ENCODE data around the gene SLPI.

SLPI gene

DNA sequence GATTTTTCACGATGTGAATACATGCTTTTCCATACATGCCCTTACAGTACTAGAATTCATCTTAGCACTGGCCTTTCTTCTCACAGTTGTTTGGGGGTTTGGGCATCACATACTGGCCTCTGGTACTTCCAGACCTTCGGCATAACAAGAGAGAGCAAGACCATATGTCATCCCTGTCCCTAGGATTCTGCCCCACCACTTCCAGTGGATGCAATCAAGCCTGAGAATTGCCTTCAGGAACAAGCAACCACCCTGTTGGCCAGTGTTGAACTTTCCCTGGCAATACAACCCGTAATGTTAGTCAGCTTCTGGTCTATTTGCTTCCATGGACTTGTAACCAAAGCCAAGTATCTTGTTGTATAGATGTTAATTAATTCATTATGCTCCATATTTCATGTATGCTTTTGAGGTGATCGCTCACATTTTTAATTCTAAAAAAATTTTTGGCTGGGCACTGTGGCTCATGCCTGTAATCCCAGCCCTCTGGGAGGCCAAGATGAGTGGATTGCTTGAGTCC is 15.4 kb upstream of the SLPI start:
- no peak for DNase-seq

DNA sequence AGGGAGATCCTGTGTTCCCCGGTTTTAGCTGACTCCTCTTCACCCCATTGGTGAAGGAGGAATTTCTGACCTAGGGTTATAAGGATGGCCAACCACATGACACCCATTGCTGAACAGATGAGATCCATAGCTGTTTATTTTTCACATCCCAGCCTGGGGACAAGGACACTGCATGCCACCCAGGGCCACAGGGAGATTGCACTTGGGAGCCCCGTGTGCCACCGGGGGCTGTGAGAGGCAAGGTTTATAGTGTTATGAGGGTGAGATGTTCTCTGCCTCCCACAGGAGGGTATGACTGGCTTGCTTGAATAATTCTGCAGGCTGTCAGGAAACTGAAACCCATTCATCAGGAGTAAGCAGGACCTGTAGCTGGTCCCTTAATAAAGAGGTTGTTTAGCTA is 14.7 kb upstream of the SLPI start:
- no peak for DNase-seq

- DNase-seq = no peak
Measured at GRCh38 chr20:45268531-45268930, 14.2 kb upstream of the SLPI start.

DNA sequence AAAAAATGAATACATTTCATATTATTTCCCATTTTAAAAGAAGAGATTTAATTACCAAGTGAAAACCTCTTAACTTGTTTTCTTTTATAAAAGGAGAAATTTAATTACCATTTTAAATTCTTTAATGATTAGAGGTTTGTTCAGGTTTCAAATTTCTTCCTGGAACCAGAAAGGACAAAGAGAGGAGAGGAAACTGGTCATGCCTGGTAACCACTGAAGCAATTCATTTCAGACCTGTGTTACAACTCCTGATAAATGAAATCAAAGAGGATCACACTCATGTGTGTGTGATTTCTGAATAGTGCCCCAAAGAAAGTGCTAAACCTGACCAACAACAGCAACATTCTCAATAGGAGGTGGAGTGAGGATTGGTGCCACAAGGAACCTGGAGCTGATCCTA is 12.6 kb upstream of the SLPI start:
- no peak for DNase-seq

GRCh38 chr20:45263556-45264266 is 9.3 kb upstream of the SLPI start:
- DNase-seq = no peak

GRCh38 chr20:45258664-45259063 is 4.3 kb upstream of the SLPI start:
- DNase-seq = no peak

GRCh38 chr20:45258259-45258658 is 3.9 kb upstream of the SLPI start:
- DNase-seq = no peak

DNA sequence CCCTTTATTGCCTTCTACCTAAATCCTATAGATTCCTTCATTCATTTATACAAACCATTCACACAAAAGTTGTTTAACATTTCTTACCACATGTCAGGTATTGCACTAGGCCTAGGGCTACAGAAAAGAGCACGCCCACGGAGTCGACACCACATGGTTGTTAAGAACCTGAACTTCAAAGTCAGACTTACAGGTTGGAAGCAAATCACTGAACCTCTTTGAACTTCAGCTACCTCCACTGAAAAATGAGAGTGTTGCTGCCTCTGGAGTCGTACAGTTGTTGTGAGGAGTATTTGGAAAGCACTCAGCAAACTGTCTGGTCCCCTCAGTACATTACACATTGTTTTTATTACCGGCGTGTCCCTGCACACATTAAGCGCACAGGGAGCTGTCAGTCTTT is 3.3 kb upstream of the SLPI start:
- no peak for DNase-seq

- DNase-seq = no peak
Measured at GRCh38 chr20:45257161-45257560, 2.8 kb upstream of the SLPI start.

- no peak for DNase-seq
Measured at GRCh38 chr20:45253261-45253660, 1.1 kb downstream of the SLPI start.

- DNase-seq = no peak
Measured at GRCh38 chr20:45251884-45252560, 2.3 kb downstream of the SLPI start.

GRCh38 chr20:45248609-45249008 is 5.8 kb downstream of the SLPI start:
- DNase-seq = no peak

DNA sequence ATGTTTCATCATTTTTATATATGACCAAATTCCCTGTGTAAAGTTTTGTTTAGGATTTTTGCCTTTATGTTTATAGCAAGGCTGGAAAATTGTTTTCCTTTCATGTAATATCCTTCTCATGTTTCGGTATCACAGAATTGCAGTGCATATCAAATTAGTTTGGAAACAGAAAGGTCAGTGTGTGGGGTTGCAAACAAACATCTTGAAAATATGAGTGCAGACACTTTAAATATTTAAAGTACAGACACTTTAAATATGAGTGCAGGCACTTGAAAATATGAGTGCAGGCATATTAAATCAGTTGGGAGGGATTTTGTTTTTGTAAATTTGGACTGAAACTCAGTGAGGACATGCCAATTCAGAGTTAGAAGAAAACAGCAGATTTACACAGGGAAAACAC is 6.5 kb downstream of the SLPI start:
- no peak for DNase-seq

DNA sequence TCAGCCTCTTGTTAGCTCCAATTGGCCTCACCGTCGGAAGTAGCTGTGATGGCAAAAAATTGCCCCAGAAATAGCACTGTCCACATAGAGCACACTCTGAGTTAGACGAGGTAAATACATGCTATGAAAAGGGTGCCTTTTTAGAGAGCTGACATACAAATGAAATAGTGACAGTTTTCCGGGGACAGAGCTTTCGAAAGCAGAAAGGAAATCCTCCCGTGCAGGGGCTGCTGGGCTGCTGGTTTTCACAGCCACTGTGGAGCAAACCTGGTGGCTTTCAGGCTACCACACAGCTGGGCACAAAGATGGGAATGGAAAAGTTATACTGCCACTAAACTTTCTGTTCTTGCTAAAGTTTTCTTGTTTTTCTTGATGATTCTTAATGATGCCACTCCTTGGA is 8.3 kb downstream of the SLPI start:
- no peak for DNase-seq

GRCh38 chr20:45238139-45238538 is 16.2 kb downstream of the SLPI start:
- DNase-seq = no peak

GRCh38 chr20:45235995-45236394 is 18.4 kb downstream of the SLPI start:
- DNase-seq = no peak

- no peak for DNase-seq
Measured at GRCh38 chr20:45230631-45231030, 23.7 kb downstream of the SLPI start.

DNA sequence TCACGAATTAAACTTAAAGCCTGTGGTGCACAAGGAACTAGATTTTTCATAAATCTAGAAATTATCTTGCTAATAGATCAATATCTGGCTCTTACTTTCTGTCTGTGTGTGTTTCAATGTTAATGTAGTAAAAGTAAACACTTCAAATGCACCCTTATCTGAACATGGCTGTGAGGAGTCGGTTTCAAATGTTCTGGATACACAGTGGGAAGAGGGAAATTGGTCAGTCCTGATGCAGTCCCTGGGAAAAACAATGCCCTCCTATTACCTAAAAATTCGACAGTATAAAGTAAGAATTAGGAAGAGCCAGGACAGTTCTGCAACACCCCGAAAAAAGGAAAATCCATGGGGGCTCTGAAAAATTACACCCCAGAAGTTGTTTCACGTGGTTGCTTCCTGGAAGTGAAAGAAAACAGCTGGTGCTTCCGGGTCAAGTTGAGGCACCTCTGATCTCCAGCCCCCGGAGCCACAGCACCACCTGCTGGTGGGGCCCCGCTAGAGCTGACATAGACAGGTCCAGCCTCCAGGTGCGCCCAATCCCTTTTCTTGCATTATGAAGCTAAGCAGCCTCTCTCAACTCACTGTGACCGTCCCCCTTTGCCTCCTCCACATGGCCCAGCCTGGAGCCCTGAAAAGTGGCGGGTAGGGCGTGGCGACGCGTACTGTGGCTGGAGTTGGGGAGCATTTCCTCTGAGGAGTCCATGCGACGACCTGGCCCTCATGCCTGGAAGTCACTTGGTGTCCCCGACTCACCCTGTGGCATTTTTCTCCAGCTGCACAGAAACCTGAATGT is 24.9 kb downstream of the SLPI start:
- DNase-seq = no peak

DNA sequence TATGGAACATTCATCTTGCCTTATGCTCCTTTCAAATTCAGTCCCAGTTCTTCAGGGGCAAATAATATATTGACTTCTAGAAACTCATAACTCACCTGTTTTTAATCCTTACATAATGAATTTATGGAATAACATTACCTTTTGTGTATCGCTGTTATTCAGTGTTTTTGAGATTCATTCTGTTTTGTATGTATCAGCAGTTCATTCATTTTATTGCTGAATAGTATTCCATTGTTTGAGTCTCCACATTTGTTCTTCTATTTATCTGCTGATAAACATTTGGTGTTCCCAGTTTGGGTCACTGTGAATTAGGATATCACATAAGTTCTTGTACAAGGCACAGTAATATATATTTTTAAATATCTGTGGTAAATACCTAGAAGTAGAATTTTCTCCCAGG is 28.1 kb downstream of the SLPI start:
- no peak for DNase-seq

DNA sequence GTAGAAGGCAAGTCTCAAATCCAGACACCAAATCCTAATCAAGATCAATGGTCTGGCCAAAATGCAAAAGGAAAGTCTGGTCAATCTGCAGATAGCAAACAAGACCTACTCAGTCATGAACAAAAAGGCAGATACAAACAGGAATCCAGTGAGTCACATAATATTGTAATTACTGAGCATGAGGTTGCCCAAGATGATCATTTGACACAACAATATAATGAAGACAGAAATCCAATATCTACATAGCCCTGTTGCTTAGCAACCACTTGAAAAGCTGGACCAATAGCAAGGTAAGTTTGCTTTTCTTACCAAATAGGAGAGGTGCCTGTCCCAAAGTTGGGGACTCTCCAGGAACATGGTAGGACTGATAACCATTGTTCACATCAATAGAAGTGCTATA is 31.2 kb downstream of the SLPI start:
- DNase-seq = no peak

- DNase-seq = no peak
Measured at GRCh38 chr20:45221076-45221475, 33.3 kb downstream of the SLPI start, which contains the start of gene SEMG2. Gene SEMG2, plus strand, starts transcription at chr20:45221373. Its CDS starts 17 bp downstream, at chr20:45221390.

- DNase-seq = no peak
Measured at GRCh38 chr20:45218636-45219035, 35.7 kb downstream of the SLPI start.

- DNase-seq = no peak
Measured at GRCh38 chr20:45218124-45218523, 36.2 kb downstream of the SLPI start.

- DNase-seq = no peak
Measured at GRCh38 chr20:45212836-45213235, 41.5 kb downstream of the SLPI start.
